Measurements from ENCODE around the gene WBP2. TPM values are rescaled to one million over a fixed set of nuclear protein-coding genes. Genes with fewer than 3 reads are reported as not detected.

Gene WBP2
- polyA plus RNA-seq, 3 donors = 62.4 to 93.3 (median 67.9) TPM

GRCh38 chr17:75844530-75845057 lies 10.5 kb downstream of the WBP2 start:
- H3K27me3 ChIP-seq (ENCODE audit: control insufficient read depth in 2 of 2, insufficient read depth in 2 of 2, low read length in 2 of 2) = no peaks in the 10 kb centered on the region
- peaks cover 37% of the 10 kb centered on the region for H3K79me2 ChIP-seq (ENCODE audit: insufficient read depth, low read length)
- peaks cover 59 to 64% of the 10 kb centered on the region in 2 donors for H3K36me3 ChIP-seq (replicated peaks in 1 of 2; ENCODE audit: control insufficient read depth in 1 of 2, insufficient read depth in 2 of 2, low read length in 2 of 2)
- peak overlapping the region; percentile 89 for H2AFZ ChIP-seq (ENCODE audit: insufficient read depth, low read depth, low read length, poor library complexity, severe bottlenecking)
- Mint-ChIP-seq H3K27ac (peak overlapping the region; percentile 88 to 96 (median 92)), H3K27me3 (ENCODE audit: low read depth in 3 of 3) (no peaks in the 10 kb centered on the region), H3K9me3 (no peaks in the 10 kb centered on the region), H3K4me3 (peak overlapping the region; percentile 89 to 97), H3K4me1 (peaks cover 23% of the 10 kb centered on the region), H3K36me3 (peaks cover 51 to 68% of the 10 kb centered on the region in 2 donors)
- DNase-seq = no peak
- 2% methylated on average over 11 of the region's 14 CpGs for WGBS (ENCODE audit: insufficient coverage)
- peak overlapping the region; percentile 86 for H3K4me2 ChIP-seq (replicated peaks; ENCODE audit: extremely low read depth, low read length, poor library complexity, severe bottlenecking)
- intact Hi-C loops (cut with micrococcal nuclease) = loop anchor here (5.0 to 10.0 kb wide), 2 partner anchors 67 to 180 kb away; partner anchors contain the start of genes RECQL5 (in 1 of the 2) and SAP30BP (in 1 of the 2)
- H4K20me1 ChIP-seq (ENCODE audit: insufficient read depth, low read length) = peaks cover 74% of the 10 kb centered on the region
- TF ChIP-seq, protein P1, sequence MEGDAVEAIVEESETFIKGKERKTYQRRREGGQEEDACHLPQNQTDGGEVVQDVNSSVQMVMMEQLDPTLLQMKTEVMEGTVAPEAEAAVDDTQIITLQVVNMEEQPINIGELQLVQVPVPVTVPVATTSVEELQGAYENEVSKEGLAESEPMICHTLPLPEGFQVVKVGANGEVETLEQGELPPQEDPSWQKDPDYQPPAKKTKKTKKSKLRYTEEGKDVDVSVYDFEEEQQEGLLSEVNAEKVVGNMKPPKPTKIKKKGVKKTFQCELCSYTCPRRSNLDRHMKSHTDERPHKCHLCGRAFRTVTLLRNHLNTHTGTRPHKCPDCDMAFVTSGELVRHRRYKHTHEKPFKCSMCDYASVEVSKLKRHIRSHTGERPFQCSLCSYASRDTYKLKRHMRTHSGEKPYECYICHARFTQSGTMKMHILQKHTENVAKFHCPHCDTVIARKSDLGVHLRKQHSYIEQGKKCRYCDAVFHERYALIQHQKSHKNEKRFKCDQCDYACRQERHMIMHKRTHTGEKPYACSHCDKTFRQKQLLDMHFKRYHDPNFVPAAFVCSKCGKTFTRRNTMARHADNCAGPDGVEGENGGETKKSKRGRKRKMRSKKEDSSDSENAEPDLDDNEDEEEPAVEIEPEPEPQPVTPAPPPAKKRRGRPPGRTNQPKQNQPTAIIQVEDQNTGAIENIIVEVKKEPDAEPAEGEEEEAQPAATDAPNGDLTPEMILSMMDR (IDR thresholded peaks at IDR 0.05) = no peak
- H3K27ac ChIP-seq (ENCODE audit: low read depth in 1 of 2, low read length in 2 of 2) = peak overlapping the region; percentile 87
- H3K9me3 ChIP-seq (replicated peaks in 1 of 2; ENCODE audit: control insufficient read depth in 1 of 2, insufficient read depth in 1 of 2, low read length in 2 of 2) = no peaks in the 10 kb centered on the region
- H3K4me3 ChIP-seq (replicated peaks in 1 of 3; ENCODE audit: low read depth in 2 of 3, low read length in 3 of 3) = peak overlapping the region; percentile 59 to 91 (median 89)
- H3K4me1 ChIP-seq (ENCODE audit: control insufficient read depth in 1 of 2, insufficient read depth in 2 of 2, low read length in 2 of 2) = peaks cover 33 to 52% of the 10 kb centered on the region in 2 donors
- H3K9ac ChIP-seq (ENCODE audit: insufficient read depth, low read length, poor library complexity, severe bottlenecking) = peak overlapping the region; percentile 85

DNA sequence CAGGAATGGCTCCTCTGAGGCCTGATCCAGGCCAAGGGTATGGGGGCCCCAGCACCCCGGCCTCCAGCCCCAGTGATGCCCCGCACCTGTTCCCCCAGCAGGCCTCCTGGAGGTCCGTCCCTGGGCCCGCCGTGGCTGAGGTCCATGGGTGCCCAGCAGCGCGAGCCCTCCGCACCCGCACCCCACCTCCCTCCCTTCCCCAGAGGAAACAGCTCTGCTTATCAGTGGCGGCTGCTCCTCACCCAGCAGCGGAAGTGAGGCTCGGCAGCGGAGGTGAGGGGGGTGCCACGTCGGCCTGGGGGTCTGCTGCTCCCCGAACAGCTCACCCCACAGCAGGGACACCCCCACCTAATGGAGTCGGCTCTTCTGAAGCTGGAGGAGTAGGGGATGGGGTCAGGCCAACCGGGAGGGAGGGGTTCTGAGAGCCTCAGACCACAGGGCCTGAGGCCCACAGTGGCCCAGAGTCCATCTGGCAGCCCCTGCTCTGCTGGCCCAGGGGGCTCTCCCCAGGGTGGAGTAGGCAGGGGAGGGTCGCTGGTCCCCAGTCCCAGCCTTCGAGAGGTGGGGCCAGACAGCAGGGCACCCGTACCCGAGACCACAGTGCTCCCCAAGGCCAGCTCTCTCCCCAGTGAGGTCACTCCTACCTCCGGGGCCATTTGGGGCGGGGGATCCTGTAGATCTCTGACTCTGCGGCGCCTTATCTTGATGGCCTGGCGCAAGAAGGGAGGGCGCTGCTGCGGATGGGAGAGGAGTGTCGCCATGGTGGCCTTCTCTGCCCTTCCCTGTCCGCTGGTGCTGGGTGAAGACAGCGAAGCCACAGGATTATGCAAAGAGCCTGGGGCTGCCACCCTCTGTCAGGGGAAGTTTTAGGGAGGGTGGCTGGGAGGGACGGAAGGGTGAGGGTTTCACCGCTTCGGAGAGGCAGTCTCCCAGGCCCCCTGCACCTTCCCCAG lies 11.3 kb downstream of the WBP2 start, which contains the start of gene UNC13D:
Gene UNC13D (minus strand): TSS at position 828 of the 953 bp plus-strand sequence. CDS start 67 bp downstream, at position 761.
- Histone ChIP-seq H2AFZ (ENCODE audit: insufficient read depth, low read depth, low read length, poor library complexity, severe bottlenecking) (peak within 1 kb of the TSS; percentile 89), H3K36me3 (replicated peaks in 1 of 2; ENCODE audit: control insufficient read depth in 1 of 2, insufficient read depth in 2 of 2, low read length in 2 of 2) (peaks cover 56 to 62% of the 10 kb centered on the region in 2 donors)
- H3K4me3 Mint-ChIP-seq = peak within 1 kb of the TSS; percentile 89 to 97

More for the DNA sequence above, 11.3 kb downstream of the WBP2 start, which contains the start of gene UNC13D:
- Histone ChIP-seq H3K79me2 (ENCODE audit: insufficient read depth, low read length) (peaks cover 37% of the 10 kb centered on the region), H3K9me3 (replicated peaks in 1 of 2; ENCODE audit: control insufficient read depth in 1 of 2, insufficient read depth in 1 of 2, low read length in 2 of 2) (no peaks in the 10 kb centered on the region), H3K4me3 (replicated peaks in 1 of 3; ENCODE audit: low read depth in 2 of 3, low read length in 3 of 3) (peak within 1 kb of the TSS; percentile 59 to 91 (median 89)), H3K9ac (ENCODE audit: insufficient read depth, low read length, poor library complexity, severe bottlenecking) (peak within 1 kb of the TSS; percentile 85), H4K20me1 (ENCODE audit: insufficient read depth, low read length) (peaks cover 70% of the 10 kb centered on the region), H3K27ac (ENCODE audit: low read depth in 1 of 2, low read length in 2 of 2) (peak within 1 kb of the TSS; percentile 87), H3K4me1 (ENCODE audit: control insufficient read depth in 1 of 2, insufficient read depth in 2 of 2, low read length in 2 of 2) (peaks cover 33 to 49% of the 10 kb centered on the region in 2 donors), H3K27me3 (ENCODE audit: control insufficient read depth in 2 of 2, insufficient read depth in 2 of 2, low read length in 2 of 2) (no peaks in the 10 kb centered on the region), H3K4me2 (replicated peaks; ENCODE audit: extremely low read depth, low read length, poor library complexity, severe bottlenecking) (peak within 1 kb of the TSS; percentile 86)
- intact Hi-C loops (cut with micrococcal nuclease) = loop anchor here in 1 of 2 donors (10.0 kb wide), 1 partner anchor 179 kb away; the partner anchor contains the start of genes RECQL5 and SAP30BP
- DNase-seq = peak; percentile 70 to 81 (median 74)
- Mint-ChIP-seq H3K36me3 (peaks cover 52 to 68% of the 10 kb centered on the region in 2 donors), H3K27me3 (ENCODE audit: low read depth in 3 of 3) (no peaks in the 10 kb centered on the region), H3K9me3 (no peaks in the 10 kb centered on the region), H3K27ac (peak within 1 kb of the TSS; percentile 88 to 96 (median 92)), H3K4me1 (peaks cover 23% of the 10 kb centered on the region)
- 1% methylated on average over 20 of the region's 35 CpGs for WGBS (ENCODE audit: insufficient coverage)
- TF ChIP-seq, protein P1 (IDR thresholded peaks at IDR 0.05) = peak; percentile 11

All from CD14-positive monocyte (primary cell).